ENCODE data around the gene TPRKB. TPM values are rescaled to one million over a fixed set of nuclear protein-coding genes. Genes with fewer than 3 reads are reported as not detected.
"Not testable (repeated sequence)": the region's sequence is repeated elsewhere in the genome, so short reads cannot be mapped to it uniquely, and the experiment has no call there.

Gene TPRKB
- total RNA-seq, 1 experiment from 2014 or later = 36.7 TPM

DNA sequence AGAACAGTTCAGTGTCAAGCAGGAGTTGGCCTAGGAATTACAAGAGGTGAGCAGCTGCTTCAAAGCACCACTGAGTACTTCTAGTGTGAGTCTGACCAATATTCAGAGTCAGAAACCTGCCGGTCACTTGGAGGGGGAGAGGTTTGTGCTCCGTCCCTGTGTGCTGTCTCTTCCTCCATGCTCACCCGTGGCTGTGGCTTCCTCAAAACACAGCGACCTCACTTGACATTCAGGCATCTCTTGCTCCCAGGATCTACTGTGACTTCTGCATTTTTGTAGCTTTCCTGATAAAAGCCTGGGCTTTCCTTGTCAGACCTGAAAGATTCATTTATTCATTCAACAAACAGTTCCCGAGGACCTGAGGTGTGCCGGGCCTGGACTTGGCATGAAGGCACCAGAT lies 32.9 kb downstream of the TPRKB start:
- no peak overlapping the region for H3K4me3 Mint-ChIP-seq (ENCODE audit: low read depth, unreplicated experiment)
- TF ChIP-seq, protein P1, sequence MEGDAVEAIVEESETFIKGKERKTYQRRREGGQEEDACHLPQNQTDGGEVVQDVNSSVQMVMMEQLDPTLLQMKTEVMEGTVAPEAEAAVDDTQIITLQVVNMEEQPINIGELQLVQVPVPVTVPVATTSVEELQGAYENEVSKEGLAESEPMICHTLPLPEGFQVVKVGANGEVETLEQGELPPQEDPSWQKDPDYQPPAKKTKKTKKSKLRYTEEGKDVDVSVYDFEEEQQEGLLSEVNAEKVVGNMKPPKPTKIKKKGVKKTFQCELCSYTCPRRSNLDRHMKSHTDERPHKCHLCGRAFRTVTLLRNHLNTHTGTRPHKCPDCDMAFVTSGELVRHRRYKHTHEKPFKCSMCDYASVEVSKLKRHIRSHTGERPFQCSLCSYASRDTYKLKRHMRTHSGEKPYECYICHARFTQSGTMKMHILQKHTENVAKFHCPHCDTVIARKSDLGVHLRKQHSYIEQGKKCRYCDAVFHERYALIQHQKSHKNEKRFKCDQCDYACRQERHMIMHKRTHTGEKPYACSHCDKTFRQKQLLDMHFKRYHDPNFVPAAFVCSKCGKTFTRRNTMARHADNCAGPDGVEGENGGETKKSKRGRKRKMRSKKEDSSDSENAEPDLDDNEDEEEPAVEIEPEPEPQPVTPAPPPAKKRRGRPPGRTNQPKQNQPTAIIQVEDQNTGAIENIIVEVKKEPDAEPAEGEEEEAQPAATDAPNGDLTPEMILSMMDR (IDR thresholded peaks at IDR 0.05; ENCODE audit: unreplicated experiment) = no peak
- peaks cover 18% of the 10 kb centered on the region for H3K4me1 Mint-ChIP-seq (ENCODE audit: low read depth, unreplicated experiment)
- CTCF ChIA-PET = no interaction called here
- no TSS peak for BruUV-seq (replicated peaks)
- no peak overlapping the region for H3K27ac Mint-ChIP-seq (ENCODE audit: unreplicated experiment)
- intact Hi-C loops (cut with micrococcal nuclease; ENCODE audit: unreplicated experiment) = no loop called here
- DNase-seq = no peak
- no peaks in the 10 kb centered on the region for H3K9me3 Mint-ChIP-seq (ENCODE audit: low read depth, unreplicated experiment)
- H3K36me3 Mint-ChIP-seq (ENCODE audit: insufficient read depth, unreplicated experiment) = no peaks in the 10 kb centered on the region
- peaks cover 26% of the 10 kb centered on the region for H3K27me3 Mint-ChIP-seq (ENCODE audit: unreplicated experiment)

DNA sequence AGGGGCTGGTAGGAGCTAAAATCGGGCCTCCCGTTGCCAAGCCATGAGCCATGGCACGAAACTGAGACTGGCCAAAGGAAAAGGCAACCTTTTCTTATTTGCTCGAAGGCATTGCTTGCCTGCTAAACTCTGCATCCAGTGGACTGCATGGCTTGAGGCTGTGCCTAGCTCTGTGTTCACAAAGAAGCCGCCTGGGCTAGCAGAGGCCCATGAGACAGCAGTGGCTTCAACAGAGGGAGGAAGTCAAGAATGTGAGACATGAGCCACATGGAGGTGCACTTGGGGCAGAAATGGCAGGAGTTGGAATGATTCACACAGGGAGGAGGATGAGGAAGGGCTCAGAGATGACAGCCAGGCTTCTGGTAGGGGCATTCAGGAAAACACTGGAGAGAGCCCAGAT lies 33.5 kb downstream of the TPRKB start:
- H3K4me1 Mint-ChIP-seq (ENCODE audit: low read depth, unreplicated experiment) = peaks cover 18% of the 10 kb centered on the region
- DNase-seq = no peak
- peaks cover 21% of the 10 kb centered on the region for H3K27me3 Mint-ChIP-seq (ENCODE audit: unreplicated experiment)
- H3K36me3 Mint-ChIP-seq (ENCODE audit: insufficient read depth, unreplicated experiment) = no peaks in the 10 kb centered on the region
- TF ChIP-seq, protein P1 (IDR thresholded peaks at IDR 0.05; ENCODE audit: unreplicated experiment) = no peak
- intact Hi-C loops (cut with micrococcal nuclease; ENCODE audit: unreplicated experiment) = no loop called here
- H3K9me3 Mint-ChIP-seq (ENCODE audit: low read depth, unreplicated experiment) = no peaks in the 10 kb centered on the region
- H3K4me3 Mint-ChIP-seq (ENCODE audit: low read depth, unreplicated experiment) = no peak overlapping the region
- H3K27ac Mint-ChIP-seq (ENCODE audit: unreplicated experiment) = no peak overlapping the region
- no TSS peak for BruUV-seq (replicated peaks)
- CTCF ChIA-PET = no interaction called here

- CTCF ChIA-PET; H3K36me3 Mint-ChIP-seq (ENCODE audit: insufficient read depth, unreplicated experiment); BruUV-seq (replicated peaks); intact Hi-C loops (cut with micrococcal nuclease; ENCODE audit: unreplicated experiment); H3K27ac Mint-ChIP-seq (ENCODE audit: unreplicated experiment); DNase-seq; H3K9me3 Mint-ChIP-seq (ENCODE audit: low read depth, unreplicated experiment); H3K4me3 Mint-ChIP-seq (ENCODE audit: low read depth, unreplicated experiment): not testable (repeated sequence)
- peaks cover 18% of the 10 kb centered on the region for H3K4me1 Mint-ChIP-seq (ENCODE audit: low read depth, unreplicated experiment)
- H3K27me3 Mint-ChIP-seq (ENCODE audit: unreplicated experiment) = peaks cover 21% of the 10 kb centered on the region
These were observed 34.2 kb downstream of the TPRKB start for GRCh38 chr2:73702852-73703493.

GRCh38 chr2:73701968-73702665 lies 35.0 kb downstream of the TPRKB start:
- peaks cover 4% of the 10 kb centered on the region for H3K9me3 Mint-ChIP-seq (ENCODE audit: low read depth, unreplicated experiment)
- no peak overlapping the region for H3K4me3 Mint-ChIP-seq (ENCODE audit: low read depth, unreplicated experiment)
- DNase-seq = peak; percentile 56
- TF ChIP-seq, protein P1 (IDR thresholded peaks at IDR 0.05; ENCODE audit: unreplicated experiment) = no peak
- intact Hi-C loops (cut with micrococcal nuclease; ENCODE audit: unreplicated experiment) = no loop called here
- peaks cover 21% of the 10 kb centered on the region for H3K27me3 Mint-ChIP-seq (ENCODE audit: unreplicated experiment)
- H3K27ac Mint-ChIP-seq (ENCODE audit: unreplicated experiment) = no peak overlapping the region
- CTCF ChIA-PET = no interaction called here
- H3K36me3 Mint-ChIP-seq (ENCODE audit: insufficient read depth, unreplicated experiment) = no peaks in the 10 kb centered on the region
- no TSS peak for BruUV-seq (replicated peaks)
- H3K4me1 Mint-ChIP-seq (ENCODE audit: low read depth, unreplicated experiment) = peaks cover 18% of the 10 kb centered on the region

DNA sequence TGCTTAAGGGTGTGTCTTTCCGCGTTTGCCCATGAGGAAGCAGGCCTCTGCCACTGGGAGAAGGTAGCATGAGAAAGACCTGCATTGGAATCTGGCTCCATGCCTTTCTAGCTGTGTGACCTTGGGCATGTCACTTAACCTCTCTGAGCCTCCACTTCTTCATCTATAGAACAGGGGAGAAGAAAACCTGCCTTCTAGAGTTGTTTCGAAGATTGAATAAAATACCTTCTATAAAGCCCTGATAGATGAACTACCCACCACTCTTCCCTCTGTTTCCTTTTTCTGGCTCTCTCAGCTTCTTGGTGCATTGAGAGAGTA lies 35.7 kb downstream of the TPRKB start:
- H3K9me3 Mint-ChIP-seq (ENCODE audit: low read depth, unreplicated experiment); H3K4me3 Mint-ChIP-seq (ENCODE audit: low read depth, unreplicated experiment); BruUV-seq (replicated peaks); DNase-seq; H3K27ac Mint-ChIP-seq (ENCODE audit: unreplicated experiment); intact Hi-C loops (cut with micrococcal nuclease; ENCODE audit: unreplicated experiment); H3K36me3 Mint-ChIP-seq (ENCODE audit: insufficient read depth, unreplicated experiment); CTCF ChIA-PET: not testable (repeated sequence)
- Mint-ChIP-seq H3K27me3 (ENCODE audit: unreplicated experiment) (peaks cover 21% of the 10 kb centered on the region), H3K4me1 (ENCODE audit: low read depth, unreplicated experiment) (peaks cover 18% of the 10 kb centered on the region)

Data from Calu3 (cell line).